Measurements from ENCODE around the gene EHBP1L1.

EHBP1L1 gene

GRCh38 chr11:65593518-65594414 is 17.9 kb downstream of the EHBP1L1 start:
- no peaks in the 10 kb centered on the region for H3K4me1 ChIP-seq (ENCODE audit: control insufficient read depth, insufficient read depth, low read length)
- no peak overlapping the region for H3K27ac ChIP-seq (ENCODE audit: extremely low read depth, low read depth, low read length)
- H3K36me3 ChIP-seq (ENCODE audit: control insufficient read depth in 2 of 2, insufficient read depth in 1 of 2, low read length in 2 of 2) = peaks cover 0 to 14% of the 10 kb centered on the region in 2 experiments; a peak in 1 of 3 replicates
- H3K4me3 ChIP-seq (ENCODE audit: low read depth, low read length) = no peak overlapping the region
- TF ChIP-seq CTCF (tag by site-specific recombination; IDR thresholded peaks at IDR 0.05) = peak; percentile 68
- TF ChIP-seq GLIS2 (tag by site-specific recombination; IDR thresholded peaks at IDR 0.05) = 0 out of 2 replicates have a peak, but pooled peaks have one; percentile 17
- TF ChIP-seq ZNF521 (tag by site-specific recombination; IDR thresholded peaks at IDR 0.05) = no peak
- 0 out of 2 replicates have a peak, but pooled peaks have one; percentile 3 for TF ChIP-seq ZNF654 (tag by site-specific recombination; IDR thresholded peaks at IDR 0.05; ENCODE audit: low read depth)
- no peak for TF ChIP-seq ZNF23 (tag by site-specific recombination; IDR thresholded peaks at IDR 0.05; ENCODE audit: borderline replicate concordance)
- TF ChIP-seq ZNF513 (tag by site-specific recombination; IDR thresholded peaks at IDR 0.05) = 0 out of 2 replicates have a peak, but pooled peaks have one; percentile 24
- TF ChIP-seq ZNF626 (tag by site-specific recombination; IDR thresholded peaks at IDR 0.05) = no peak
- no peak for TF ChIP-seq ZNF416 (tag by site-specific recombination; IDR thresholded peaks at IDR 0.05)
- no peak for TF ChIP-seq ZNF658 (tag by site-specific recombination; IDR thresholded peaks at IDR 0.05)
- peak; percentile 18; the same call in 1 of the 2 replicates for TF ChIP-seq ZFHX2 (tag by site-specific recombination; conservative IDR thresholded peaks at IDR 0.05)
- POLR2A ChIA-PET = interaction anchor here (1.1 to 2.0 kb wide), 5 partner anchors 9 to 119 kb away, joined by 3 to 8 read pairs (median 6); partner anchors contain the start of genes FAM89B, KAT5 and PCNX3
- CTCF ChIA-PET = interaction anchor here (0.6 to 4.1 kb wide), 25 partner anchors 8 to 1011 kb away, joined by 3 to 46 read pairs (median 4); partner anchors contain the start of genes EHBP1L1, FAM89B, MAP3K11 and PCNX3
- H3K9me3 ChIP-seq (ENCODE audit: control insufficient read depth, insufficient read depth, low read depth, low read length) = no peaks in the 10 kb centered on the region

GRCh38 chr11:65595131-65595530 is 19.3 kb downstream of the EHBP1L1 start:
- no peaks in the 10 kb centered on the region for H3K9me3 ChIP-seq (ENCODE audit: control insufficient read depth, insufficient read depth, low read depth, low read length)
- no peak overlapping the region for H3K27ac ChIP-seq (ENCODE audit: extremely low read depth, low read depth, low read length)
- no peak overlapping the region for H3K4me3 ChIP-seq (ENCODE audit: low read depth, low read length)
- H3K36me3 ChIP-seq (ENCODE audit: control insufficient read depth in 2 of 2, insufficient read depth in 1 of 2, low read length in 2 of 2) = peaks cover 0 to 21% of the 10 kb centered on the region in 2 experiments; a peak in 1 of 3 replicates
- no peaks in the 10 kb centered on the region for H3K4me1 ChIP-seq (ENCODE audit: control insufficient read depth, insufficient read depth, low read length)
- ChIA-PET CTCF (interaction anchor here (0.6 to 2.6 kb wide), 5 partner anchors 9 to 43 kb away, joined by 3 to 26 read pairs (median 4); partner anchors contain the start of genes EHBP1L1, FAM89B and ZNRD2), POLR2A (interaction anchor here (1.2 to 1.4 kb wide), 5 partner anchors 9 to 117 kb away, joined by 3 to 9 read pairs (median 6); partner anchors contain the start of genes KAT5 and PCNX3)
- TF ChIP-seq SALL2 (tag by site-specific recombination; IDR thresholded peaks at IDR 0.05; ENCODE audit: borderline replicate concordance) (no peak), ZNF274 (IDR thresholded peaks at IDR 0.05; ENCODE audit: low read length) (no peak), ZNF274 (tag by site-specific recombination; IDR thresholded peaks at IDR 0.05; ENCODE audit: borderline replicate concordance) (no peak), ZFP3 (tag by site-specific recombination; IDR thresholded peaks at IDR 0.05; ENCODE audit: low read depth) (no peak), ZNF324 (tag by site-specific recombination; IDR thresholded peaks at IDR 0.05) (no peak), SP2 (tag by site-specific recombination; IDR thresholded peaks at IDR 0.05) (no peak), KLF8 (tag by site-specific recombination; IDR thresholded peaks at IDR 0.05) (no peak), ZNF2 (tag by site-specific recombination; IDR thresholded peaks at IDR 0.05) (no peak), IKZF3 (tag by site-specific recombination; IDR thresholded peaks at IDR 0.05) (no peak), ZBTB44 (tag by site-specific recombination; IDR thresholded peaks at IDR 0.05) (no peak), KLF1 (tag by site-specific recombination; IDR thresholded peaks at IDR 0.05) (no peak), ZNF280D (tag by site-specific recombination; IDR thresholded peaks at IDR 0.05) (no peak), KLF17 (tag by site-specific recombination; IDR thresholded peaks at IDR 0.05) (no peak), ZNF843 (tag by site-specific recombination; IDR thresholded peaks at IDR 0.05) (no peak)
